NCI-H146 treated with DMSO at 0.1 percent for 48 hours (cell line): Measurements from ENCODE around the gene KPNB1.
"Not testable (repeated sequence)": the region's sequence is repeated elsewhere in the genome, so short reads cannot be mapped to it uniquely, and the experiment has no call there.

Experiments
- DNase-seq: peaks from one replicate; lab custom pipeline; 2025; ENCODE audit not compliant: unreplicated experiment; lab: John Stamatoyannopoulos, UW

Gene KPNB1

DNA sequence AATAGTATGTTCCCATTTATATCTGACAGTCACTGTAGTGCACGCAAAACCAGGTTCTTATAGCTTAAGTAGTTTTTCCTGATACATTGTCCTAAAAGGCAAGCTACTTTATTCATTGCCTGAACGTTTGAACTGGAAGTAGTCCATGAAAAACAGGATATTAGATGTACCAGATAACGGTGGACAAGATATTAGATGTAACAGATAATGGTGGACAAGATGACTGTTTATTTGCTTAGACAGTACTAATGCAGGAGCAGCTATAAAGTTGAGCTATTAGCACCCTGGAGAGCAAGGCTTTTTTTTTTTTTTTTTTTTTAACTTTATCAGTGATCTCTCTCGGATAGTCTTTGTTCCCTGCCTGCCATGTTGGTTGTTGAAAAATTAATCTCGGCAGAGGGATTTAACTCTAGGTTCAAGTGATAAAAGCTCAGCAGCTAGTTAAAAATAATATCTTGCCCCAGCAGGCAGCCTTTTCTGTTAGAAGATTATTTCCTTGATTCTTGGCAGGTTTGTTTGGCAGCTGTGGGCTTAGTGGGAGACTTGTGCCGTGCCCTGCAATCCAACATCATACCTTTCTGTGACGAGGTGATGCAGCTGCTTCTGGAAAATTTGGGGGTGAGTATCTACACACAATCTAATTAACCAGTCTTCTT lies 26.9 kb downstream of the KPNB1 start:
- peak; percentile 9 for DNase-seq

DNA sequence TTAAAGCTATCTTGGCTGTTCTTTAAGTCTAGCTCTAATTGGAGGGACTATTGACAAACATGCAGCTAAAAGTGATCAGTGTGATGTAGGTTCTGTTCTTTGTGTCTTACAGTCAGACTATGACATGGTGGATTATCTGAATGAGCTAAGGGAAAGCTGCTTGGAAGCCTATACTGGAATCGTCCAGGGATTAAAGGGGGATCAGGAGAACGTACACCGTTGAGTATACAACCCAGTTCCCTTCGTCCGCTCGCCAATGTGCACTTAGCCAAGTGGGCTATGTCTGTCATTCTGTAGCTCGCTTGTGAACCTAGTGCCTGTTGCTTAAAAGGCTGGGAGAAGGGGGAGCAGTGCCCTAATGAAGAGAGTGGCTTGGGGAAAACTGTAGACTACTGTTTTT lies 28.5 kb downstream of the KPNB1 start:
- DNase-seq, result no peak

DNA sequence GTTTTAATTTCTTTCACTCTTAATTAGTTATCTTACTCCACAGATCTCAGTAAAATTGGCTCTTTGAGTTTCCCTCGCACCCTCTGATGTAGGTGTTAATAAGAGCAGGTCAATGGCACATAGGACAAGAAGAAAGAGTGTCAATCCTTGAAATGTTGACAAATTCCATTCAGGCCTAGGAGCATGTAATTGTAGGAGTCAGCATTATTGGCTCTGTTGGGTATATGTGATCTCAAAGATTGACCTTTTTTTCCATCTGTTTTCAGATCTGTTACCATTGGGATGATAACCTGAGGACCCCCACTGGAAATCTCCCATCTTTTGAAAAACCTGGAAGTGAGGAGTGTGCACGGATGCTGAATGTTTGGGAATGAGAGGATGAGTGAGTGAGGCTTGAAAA lies 32.4 kb downstream of the KPNB1 start:
- no peak for DNase-seq

DNA sequence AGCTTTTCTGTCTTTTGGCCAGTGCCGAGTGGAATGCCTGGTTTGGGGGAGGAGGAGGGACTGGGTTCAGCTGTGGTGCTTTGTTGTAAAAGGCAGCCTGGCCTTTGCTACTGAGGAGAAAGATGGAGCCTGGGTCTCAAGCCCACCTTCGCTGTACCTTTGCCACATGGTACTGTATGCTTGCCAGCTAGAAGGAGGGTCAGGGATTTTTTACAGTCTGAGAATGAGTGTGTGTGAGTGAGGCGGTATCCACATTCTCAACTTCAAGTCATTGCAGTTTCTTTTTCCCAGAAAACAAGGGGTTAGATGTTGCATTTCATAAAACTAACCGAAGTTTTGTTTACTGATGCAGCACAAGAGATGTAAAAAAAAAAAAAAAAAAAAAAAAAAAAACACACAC lies 33.0 kb downstream of the KPNB1 start:
- not testable (repeated sequence) for DNase-seq

DNA sequence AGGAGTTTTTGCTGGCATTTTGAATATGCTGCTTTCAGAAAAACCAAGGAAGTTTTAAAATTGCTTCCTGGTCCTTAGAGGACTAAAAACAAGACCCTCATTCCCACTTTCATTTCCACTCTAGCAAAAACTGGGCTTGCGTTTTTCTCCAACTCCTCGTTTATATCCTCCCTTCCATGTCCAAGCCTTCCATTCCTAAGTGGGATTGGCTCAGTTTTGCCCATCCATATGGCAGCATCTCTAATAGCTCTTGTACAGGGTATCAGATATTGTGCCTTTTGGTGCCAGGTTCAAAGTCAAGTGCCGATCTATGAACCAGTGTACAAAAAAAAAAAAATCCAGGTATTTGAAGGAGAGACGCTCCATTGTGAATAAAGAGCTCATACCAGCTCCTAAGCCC lies 34.3 kb downstream of the KPNB1 start:
- DNase-seq, result no peak

DNA sequence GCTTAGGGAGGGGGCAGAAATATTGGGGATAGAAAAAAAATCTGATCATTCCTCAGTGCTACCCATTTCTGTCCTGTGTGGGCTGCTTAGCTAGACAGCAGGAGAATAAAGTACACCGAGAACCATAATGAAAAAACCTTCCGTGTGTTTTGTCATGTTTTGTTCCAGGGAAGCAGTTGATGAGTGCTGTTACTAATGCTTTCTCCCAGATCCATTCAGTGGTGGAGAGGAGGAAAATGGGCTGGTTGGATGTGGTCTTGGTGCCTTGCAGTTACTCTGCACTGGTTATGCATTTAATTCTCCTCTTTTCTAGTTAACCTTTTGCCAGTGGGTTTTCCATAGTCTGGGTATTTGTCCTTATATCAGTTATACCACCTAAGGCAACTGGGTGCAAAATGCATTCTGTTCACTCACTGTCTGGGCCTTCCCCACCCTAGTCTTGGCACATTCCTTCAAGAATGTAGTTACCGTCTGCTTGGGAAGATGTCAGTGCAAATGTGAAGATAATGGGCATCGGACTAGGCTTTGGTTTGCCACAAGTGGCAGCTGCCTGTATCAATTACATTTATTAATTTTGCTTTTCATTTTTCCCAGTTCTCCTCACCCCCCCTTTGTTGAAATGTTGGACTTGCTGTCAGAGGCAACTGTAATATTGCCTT lies 34.9 kb downstream of the KPNB1 start:
- no peak for DNase-seq

DNA sequence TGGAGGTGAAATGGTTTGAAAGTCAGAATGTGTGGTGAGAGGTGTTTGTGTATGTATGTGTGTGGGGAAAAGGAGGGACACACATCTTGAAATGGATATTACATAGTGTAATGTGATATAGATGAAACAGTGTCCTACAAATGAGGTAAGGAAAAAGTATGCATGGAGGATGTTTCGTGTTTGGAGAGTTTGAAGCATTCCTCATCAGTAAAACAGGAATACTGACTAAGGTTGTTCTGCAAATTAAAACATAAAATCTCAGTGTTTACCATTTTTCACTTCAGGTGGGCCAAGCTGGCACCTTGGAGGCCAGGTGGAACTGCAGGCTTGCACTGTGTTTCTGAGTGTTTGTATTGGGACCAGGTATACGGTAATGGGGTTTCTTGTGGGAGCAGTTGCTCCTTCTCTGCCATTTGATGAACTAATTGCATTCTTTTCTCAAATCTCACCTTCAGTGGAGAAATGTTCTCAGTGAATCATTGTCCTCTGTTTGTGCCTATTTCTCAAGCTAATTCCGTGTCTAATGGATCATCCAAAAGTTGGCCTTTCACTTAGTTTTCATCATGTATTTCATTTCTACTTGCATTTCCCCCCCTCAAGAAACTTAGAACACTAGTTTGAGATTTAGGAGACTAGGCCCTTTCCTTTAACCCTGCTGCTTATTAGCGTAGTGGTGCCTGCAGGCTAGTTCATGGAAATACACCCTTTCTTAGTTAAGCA lies 36.0 kb downstream of the KPNB1 start:
- no peak for DNase-seq

DNA sequence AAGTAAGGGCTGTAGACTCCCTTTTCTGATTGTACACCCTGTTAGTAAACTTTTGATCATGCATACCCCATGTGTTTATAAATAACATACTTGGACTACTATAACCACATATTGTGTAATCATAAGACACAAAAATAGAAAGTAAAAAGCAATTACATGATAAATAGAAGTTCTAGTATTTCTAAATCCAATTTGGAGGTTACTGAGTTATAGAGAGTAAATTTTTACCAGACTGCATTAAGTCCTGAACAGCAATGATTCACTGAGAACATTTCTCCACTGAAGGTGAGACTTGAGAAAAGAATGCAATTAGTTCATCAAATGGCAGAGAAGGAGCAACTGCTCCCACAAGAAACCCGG lies 36.5 kb downstream of the KPNB1 start:
- DNase-seq, result no peak

DNA sequence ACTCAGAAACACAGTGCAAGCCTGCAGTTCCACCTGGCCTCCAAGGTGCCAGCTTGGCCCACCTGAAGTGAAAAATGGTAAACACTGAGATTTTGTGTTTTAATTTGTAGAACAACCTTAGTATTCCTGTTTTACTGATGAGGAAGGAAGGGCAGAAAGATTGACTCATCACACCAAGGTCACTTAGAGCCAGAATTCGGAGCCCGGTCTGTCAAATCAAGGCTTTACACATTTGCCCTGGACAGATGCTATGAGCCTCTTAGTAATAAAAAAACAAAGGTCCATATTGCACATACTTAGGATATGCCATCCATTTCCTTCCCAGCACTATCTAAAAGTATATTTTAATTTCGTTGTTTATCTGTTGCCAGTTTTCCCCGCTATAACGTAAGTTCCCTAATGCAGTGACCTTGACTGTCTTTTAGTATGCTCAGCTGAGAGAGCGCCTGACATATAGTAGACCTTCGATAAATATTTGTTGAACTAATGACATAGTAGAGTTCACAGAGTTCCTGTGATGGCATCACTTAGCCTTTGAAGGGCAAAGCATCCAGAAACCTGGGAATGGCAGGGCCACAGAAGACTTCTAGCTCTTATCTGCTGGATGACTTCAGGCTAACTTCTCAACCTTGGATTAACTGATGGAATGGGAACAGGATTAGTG lies 37.1 kb downstream of the KPNB1 start:
- DNase-seq, result no peak

DNA sequence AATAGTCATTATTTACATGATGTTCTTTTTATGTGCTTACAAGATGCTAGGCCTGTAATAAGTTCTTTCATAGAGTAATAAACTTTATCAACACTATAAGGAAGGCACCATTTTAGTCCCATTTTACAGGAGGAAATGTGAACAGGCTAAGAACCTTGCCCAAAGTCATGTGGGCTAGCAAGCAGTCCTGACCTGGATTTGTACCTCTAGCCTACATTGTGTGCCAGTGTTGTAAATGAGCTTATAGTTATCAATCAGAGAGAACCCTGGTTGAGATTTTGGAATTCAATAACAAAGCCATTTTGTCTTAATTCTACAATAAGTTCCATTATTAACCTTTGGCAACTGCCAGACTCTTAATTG lies 37.6 kb downstream of the KPNB1 start:
- DNase-seq, result no peak

DNA sequence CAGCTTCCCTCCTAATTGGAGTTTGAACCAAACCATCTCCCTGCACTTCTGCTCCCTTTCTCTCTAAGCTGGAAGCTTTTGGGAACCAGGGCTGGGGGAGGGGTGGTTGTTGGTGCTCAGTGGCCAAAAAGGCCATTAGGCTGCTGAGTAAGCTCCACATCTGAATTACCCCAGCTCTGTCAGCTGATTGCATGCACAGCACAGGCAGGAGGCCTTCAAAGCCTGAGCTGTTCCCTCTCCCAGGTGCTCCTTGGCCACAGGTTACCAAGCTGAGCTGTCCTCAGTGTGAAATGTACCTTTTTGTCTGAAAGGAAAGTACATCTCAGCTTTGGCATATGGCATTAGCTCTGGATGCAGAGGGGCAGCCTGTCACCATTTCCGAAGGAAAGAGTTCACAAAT lies 38.0 kb downstream of the KPNB1 start:
- no peak for DNase-seq

DNA sequence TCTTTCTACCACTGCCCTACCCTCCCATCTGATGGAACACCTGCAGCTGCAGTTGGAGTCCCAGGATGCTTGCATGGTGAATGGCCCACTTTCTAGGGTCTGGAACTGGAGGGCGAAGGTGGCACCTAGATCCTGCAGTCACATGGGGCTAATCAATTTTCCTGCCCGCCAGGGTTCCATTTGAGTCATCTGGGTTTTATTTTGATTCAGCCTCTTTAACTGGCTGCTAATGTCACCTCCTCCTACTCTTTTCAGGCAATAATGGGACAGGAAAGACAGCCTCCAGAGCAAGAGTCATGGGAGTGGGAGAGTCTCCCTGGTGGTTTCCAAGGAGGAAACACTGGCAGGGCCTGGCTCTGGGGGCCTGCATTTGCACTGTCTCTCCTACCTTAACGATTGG lies 40.4 kb downstream of the KPNB1 start:
- no peak for DNase-seq

DNA sequence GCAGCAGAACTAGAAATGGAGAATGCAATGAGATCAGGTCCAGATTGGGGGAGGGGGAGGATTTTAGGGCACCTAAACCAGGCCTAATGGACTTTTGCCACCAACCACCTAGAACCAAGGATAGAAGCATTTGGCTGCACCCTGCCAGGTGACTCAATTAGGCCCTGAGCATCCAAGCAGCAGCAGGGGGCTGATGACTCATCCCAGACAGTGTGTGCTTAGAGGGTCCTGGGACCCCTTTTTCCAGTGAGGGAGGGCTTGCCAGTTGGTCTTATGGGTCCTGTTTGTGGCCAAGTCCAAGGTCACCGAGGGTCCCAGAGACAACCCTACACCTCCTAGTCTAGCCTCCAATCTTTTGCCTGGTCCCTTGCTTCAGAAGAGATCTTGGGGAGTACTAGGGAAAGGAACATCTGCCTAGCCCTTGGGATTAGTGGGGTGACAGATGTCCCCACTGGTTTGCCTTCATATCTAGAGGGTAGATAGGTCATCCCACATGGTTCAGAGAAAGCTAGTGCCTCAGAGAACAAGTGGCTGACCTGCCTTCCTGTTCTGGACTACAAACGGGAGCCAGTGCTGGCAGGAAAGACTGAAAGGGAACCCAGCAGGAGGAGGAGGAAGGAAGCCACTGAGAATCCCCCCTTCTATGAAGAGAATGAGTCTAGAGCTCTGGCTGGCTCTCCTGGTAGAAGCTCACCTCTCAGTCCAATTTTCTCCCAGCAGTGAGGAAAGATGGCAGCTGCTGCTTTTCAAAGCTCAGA lies 42.6 kb downstream of the KPNB1 start:
- no peak for DNase-seq

DNA sequence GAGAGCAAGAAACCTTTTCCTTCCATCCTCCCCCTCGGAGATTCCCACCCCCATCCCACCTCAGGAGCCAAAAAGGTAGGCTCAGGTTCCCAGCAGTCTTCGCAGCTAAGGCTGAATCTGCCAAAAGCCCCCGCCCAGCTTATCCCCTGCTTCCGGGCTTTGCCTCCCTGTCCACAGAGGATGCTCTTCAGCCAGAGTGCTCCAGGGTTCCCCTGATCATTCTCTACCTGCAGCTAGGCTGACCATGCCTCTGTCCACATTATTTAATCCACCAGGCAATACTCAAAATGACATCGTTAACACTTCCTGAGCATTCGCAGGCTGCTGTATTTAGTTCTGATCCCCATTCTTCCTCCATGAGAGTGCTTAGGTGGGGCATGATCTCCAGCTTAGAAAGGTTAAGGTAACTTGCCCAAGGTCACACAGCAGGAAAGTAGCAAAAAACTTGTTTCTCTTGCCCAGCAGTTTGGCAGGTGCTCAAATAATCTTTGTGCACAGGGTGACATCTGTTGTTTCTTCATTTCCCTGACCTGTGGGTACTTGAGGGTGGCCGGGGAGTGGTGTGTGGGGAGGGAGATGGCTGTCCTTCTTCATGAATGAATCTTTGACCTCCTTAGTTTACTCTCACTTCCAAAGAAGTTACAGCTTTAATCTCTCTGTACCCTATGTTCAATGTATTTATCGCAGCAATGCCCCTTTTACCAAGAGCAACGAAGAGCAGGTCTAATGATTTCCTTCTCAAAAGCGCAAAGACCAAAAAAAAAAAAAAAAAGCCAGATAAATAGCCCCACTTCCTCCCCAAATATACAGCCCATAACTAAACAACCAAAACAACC lies 43.4 kb downstream of the KPNB1 start:
- DNase-seq, result peak; percentile 16

DNA sequence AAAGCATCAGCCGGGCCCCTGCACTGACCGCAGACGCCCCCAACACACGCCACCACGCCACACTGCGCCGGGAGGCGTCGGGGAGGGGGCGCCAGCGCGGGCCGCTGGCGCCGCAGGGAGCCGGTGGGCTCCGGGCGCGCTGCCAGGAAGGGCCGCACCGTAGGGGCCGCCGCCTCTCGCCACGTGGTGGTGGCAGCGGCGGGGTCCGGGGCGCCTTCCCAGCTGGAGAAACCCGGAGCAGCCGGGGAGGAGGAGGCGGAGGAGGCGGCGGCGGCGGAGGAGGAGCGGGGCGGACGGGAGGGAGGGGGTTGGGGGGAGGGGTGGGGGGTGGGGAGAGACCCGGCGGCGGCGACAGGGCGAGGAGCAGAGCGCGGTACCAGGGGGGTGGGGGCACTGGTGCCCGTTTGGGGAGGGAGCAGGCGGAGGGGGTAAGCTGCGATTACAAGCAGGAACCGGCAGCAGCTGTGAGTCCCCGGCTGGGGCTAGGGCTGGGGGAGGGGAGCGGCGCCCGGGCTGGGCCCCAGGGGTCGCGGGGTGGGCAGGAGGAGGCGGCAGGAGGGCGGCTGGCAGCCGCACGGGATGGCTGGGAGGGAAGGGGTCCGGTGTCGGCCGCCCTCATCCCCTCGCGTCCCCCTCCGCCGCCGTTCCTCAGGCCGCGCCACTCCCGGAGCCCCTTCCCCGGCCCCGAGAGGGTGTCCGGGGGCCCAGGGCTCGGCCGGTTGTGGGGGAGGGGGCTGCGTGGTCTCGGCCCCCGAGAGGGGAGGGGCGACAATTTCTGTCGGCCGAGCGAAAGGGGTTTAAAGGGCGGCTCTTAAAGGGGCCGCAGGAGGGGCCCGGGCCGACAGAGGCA lies 44.2 kb downstream of the KPNB1 start, which contains the start of gene TBKBP1:
TBKBP1 (plus strand) TSS at position 431 of the 850 bp plus-strand sequence. CDS start 1,952 bp downstream, outside the sequence.
- DNase-seq, result no peak

DNA sequence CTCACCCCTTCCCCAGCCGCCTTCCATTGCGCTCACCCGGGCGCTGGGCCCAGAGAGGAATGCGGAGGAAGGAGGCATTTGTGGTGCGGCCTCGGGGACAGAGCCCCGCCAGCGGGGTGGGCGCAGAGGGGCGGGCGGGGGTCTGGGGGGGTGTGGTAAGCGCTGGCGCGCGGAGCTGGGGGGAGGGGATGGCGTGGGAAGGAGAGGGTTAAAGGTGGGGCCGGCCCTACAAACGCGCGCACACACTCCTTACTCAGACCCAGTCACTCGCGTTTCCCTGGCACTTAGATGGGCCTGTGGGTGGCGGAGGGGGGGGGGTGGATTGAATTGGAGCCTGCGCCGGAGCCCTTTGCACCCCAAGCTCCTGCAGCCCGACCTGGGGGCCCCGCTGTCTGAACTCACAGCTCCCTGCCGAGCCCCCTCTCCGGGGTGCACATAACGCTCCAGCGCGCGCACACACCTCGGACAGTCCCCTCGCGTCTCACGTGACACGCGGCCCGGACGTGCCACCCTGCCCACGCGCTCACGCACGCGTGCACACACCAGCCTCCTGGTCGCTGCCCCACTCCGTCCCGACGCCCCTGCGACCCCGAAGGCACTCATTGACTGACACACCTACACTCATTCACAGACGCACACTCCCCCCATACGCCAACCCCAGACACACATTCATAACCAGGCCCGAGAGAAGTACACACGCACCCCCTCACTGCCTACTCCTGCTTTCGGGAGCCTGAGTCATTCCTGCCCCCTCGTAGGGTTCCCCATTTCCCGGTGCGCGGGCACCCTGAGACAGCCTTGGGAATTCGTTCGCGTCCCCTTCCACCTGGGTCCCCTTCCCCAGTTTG lies 45.1 kb downstream of the KPNB1 start:
- DNase-seq, result no peak

DNA sequence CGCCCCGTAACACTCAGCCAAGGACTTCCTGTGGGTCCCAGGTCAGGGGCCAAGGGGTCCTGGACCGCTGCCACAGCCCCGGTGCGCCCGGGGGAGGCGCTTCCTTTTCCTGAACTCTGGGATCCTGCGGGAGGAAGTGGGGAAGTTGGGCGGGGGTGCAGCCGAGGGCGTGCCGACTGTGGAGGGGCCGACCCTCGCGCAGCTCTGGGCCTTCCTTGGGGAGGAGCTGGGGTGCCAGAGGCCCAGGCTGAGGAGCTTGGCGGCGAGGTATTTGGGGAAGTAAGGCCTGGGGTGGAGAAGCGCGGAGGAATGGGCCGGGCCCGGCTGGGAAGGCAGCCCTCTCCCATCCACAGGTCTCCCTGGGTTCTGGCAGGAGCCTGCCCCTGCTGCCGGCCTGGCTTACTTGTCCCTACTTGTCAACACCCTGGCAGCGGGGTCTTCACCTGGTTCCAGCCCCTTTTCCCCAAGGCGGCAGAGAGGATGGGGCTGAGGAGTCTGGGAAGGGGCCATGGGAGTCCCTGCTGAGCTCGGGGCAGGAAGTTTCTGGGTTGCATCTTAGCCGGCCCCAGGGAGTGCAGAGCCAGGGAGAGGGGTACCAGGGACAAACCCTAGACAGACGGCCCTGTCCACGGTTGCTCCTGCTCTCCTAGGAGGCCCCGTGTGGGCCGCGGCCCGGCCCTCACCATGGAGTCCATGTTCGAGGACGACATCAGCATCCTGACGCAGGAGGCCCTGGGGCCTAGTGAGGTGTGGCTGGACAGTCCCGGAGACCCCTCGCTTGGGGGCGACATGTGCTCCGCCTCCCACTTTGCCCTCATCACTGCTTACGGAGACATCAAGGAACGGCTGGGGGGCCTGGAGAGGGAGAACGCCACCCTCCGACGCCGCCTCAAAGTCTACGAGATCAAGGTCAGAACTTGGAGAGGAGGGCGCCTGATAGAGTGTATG lies 46.0 kb downstream of the KPNB1 start:
- no peak for DNase-seq
